Measurements from ENCODE around the gene EIF5B. TPM values are rescaled to one million over a fixed set of nuclear protein-coding genes. Genes with fewer than 3 reads are reported as not detected.
"Not testable (repeated sequence)": the region's sequence is repeated elsewhere in the genome, so short reads cannot be mapped to it uniquely, and the experiment has no call there.

The EIF5B gene, protein sequence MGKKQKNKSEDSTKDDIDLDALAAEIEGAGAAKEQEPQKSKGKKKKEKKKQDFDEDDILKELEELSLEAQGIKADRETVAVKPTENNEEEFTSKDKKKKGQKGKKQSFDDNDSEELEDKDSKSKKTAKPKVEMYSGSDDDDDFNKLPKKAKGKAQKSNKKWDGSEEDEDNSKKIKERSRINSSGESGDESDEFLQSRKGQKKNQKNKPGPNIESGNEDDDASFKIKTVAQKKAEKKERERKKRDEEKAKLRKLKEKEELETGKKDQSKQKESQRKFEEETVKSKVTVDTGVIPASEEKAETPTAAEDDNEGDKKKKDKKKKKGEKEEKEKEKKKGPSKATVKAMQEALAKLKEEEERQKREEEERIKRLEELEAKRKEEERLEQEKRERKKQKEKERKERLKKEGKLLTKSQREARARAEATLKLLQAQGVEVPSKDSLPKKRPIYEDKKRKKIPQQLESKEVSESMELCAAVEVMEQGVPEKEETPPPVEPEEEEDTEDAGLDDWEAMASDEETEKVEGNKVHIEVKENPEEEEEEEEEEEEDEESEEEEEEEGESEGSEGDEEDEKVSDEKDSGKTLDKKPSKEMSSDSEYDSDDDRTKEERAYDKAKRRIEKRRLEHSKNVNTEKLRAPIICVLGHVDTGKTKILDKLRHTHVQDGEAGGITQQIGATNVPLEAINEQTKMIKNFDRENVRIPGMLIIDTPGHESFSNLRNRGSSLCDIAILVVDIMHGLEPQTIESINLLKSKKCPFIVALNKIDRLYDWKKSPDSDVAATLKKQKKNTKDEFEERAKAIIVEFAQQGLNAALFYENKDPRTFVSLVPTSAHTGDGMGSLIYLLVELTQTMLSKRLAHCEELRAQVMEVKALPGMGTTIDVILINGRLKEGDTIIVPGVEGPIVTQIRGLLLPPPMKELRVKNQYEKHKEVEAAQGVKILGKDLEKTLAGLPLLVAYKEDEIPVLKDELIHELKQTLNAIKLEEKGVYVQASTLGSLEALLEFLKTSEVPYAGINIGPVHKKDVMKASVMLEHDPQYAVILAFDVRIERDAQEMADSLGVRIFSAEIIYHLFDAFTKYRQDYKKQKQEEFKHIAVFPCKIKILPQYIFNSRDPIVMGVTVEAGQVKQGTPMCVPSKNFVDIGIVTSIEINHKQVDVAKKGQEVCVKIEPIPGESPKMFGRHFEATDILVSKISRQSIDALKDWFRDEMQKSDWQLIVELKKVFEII
- total RNA-seq (2014; rRNA removed; shearing (Covaris generic)): 13.6 and 14.5 TPM in 2 replicates

DNA sequence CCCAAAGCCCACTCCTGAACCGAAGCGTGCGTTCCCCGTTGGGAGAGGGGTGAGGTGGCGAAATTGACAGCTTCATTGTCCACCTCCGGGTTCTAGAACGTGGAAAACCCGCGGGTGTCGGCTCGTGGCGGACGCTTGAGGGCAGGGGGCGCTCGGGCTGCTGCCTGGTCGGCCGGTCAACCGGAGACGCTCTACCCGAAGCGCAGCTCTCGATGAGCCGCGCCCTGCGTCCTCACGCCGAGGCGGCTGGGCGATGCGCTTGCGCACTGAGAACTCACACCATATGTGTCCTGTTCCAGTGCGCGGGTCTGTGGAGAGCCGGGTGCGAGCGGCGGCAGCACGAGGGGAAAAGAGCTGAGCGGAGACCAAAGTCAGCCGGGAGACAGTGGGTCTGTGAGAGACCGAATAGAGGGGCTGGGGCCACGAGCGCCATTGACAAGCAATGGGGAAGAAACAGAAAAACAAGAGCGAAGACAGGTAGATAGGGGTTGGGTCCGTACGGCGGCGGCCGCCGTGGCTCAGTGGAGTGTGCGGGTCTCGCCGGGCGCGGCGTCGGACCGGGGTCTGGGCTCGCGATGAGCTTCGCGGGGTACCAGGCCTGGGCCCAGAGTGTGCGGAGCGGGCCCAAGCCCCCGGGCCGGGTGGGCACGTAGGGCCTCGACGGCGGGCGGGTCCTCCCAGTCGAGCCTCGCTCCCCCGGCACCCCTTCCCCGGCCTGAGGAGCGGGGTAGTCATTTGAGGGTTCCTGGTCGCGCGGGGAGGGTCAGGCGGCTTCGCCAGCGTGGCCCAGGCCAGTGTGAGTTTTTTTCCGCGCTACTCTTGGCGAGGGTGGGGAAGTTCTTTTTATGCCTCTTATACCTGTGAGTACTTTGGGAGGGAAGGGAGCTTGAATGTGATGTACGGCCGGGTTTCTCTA is at the start of gene EIF5B:
EIF5B (plus strand) TSS at position 277 of the 916 bp plus-strand sequence; CDS start at position 443, 166 bp downstream.
- peak; percentile 98 for DNase-seq (ENCODE audit: low spot score)

DNA sequence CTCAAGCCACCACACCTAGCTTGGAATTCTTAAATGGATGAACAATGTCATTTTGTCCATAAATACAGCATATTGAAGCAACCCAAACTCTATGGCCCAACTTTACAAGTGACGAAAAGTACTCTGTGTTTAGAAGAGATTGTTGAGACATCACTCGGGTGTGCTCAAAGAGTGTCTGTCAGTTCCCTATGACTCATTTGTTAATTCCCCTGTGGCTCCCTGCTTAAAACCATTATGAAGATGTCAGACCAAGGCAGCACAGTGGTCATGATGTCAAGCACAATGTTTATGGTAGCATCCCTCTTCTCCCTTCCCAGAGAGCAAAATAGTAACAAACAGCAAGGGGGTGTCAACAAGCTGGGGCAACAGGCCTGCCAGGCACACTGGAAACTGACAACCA is 39.2 kb upstream of the EIF5B start:
- no peak for DNase-seq (ENCODE audit: low spot score)

DNA sequence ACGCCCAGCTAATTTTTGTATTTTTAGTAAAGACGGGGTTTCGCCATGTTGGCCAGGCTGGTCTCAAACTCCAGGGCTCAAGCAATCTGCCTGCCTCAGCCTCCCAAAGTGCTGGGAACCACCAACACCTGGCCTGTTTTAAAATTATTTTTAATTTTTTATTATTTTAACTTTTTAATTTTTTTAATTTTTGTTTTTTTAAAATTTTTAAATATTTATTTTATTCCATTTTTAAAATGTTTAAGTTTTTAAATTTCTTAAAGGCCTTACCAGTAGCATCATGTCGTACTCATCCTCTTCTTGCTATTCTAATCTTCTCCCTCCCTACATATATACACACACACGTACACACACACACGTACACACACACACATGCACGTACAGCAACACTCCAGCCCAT is 37.6 kb upstream of the EIF5B start:
- no peak for DNase-seq (ENCODE audit: low spot score)

GRCh38 chr2:99301097-99301496 is 36.1 kb upstream of the EIF5B start, which contains the start of gene LYG1:
Gene LYG1, minus strand, starts transcription at chr2:99301197. Its CDS starts 5,527 bp downstream, at chr2:99295670.
- DNase-seq (ENCODE audit: low spot score): not testable (repeated sequence)

DNA sequence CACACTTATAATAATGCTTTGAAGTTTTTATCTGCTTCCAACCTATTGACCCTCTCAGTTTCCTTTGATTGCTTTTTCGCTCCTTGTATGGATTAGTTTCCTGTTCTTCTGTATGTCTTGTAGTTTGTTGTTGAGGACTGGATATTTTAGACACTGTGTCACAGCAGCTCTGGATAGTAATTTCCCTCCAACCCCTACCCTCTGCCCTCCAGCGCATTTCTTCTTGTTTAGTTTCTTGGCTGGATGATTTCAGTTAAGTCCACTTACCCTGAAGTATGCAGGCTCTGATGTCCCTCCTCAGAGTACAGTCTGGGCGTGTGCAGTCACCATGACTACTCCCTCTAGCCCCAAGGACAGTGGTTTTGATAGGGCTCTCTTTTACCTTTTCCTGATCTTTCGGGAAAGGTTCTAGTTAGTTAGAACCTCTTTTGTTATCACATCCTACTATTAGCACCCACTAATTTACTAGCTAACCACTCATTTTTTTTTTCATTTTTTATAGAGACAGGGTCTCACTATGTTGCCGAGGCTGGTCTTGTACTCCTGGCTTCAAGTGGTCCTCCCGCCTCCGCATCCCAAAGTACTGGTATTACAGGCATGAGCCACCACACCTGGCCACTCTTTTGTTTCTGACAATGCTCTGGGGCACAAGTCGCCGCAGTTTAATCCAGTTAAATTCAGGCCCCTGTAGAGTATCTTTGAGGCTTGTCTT is 19.9 kb upstream of the EIF5B start:
- no peak for DNase-seq (ENCODE audit: low spot score)

GRCh38 chr2:99317873-99318200 is 19.4 kb upstream of the EIF5B start:
- DNase-seq (ENCODE audit: low spot score): not testable (repeated sequence)

GRCh38 chr2:99325384-99325783 is 11.8 kb upstream of the EIF5B start:
- no peak for DNase-seq (ENCODE audit: low spot score)

DNA sequence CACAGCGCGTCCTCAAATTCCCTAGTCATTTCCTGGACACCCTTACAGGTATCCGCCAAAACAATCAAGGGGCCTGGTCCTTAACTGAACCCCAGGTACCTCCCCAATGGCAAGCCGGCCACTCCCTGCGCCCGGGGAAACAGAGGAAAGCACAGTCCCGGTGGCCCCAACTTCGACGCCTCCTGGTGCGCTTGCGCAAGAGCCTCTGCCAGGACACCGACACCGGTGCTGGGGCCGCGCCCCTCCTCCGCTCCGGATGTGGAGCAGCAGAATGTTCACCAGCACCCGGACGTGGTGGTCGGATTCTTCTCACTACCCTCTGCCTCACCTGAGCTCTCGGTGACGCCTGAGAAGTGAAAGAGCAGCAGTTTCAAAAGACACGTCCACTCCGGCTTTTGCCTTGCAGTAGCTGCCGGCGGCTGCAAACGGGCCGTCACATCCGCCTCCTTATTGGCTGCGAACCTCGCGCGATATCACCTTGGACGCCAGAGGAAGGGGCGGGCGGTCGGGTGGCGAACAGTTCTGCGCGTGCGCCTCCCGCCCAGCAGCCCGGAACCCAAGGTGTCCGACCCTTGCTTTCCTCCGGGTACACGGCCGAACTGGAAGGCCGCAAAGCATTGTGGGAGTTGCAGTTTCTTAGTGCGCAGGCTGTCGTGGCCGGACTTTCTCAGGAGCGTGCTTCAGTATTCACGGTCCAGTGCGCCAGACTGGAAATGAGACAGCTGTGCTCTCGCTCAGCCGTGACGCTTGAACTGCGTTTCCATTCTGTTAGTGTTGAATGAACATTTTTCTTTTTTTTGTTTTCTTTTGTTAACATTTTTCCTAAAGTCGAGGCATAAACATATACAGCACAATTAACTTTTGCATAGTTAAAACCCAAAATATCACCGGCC is 1.0 kb upstream of the EIF5B start, which contains the start of gene TXNDC9:
TXNDC9 (minus strand) TSS at position 423 of the 893 bp plus-strand sequence. CDS start 3,123 bp downstream, outside the sequence.
- peak; percentile 99 for DNase-seq (ENCODE audit: low spot score)

GRCh38 chr2:99336804-99337112 is 431 bp upstream of the EIF5B start:
- DNase-seq (ENCODE audit: low spot score): no peak

GRCh38 chr2:99338029-99338585 is 918 bp downstream of the EIF5B start:
- DNase-seq (ENCODE audit: low spot score): peak; percentile 45

- no peak for DNase-seq (ENCODE audit: low spot score)
Observed at GRCh38 chr2:99340669-99341236, 3.6 kb downstream of the EIF5B start.

- DNase-seq (ENCODE audit: low spot score): no peak
Observed at GRCh38 chr2:99342536-99342935, 5.3 kb downstream of the EIF5B start.

GRCh38 chr2:99345446-99345845 is 8.3 kb downstream of the EIF5B start:
- DNase-seq (ENCODE audit: low spot score): not testable (repeated sequence)

- DNase-seq (ENCODE audit: low spot score): no peak
Observed at GRCh38 chr2:99346218-99346617, 9.0 kb downstream of the EIF5B start.

DNA sequence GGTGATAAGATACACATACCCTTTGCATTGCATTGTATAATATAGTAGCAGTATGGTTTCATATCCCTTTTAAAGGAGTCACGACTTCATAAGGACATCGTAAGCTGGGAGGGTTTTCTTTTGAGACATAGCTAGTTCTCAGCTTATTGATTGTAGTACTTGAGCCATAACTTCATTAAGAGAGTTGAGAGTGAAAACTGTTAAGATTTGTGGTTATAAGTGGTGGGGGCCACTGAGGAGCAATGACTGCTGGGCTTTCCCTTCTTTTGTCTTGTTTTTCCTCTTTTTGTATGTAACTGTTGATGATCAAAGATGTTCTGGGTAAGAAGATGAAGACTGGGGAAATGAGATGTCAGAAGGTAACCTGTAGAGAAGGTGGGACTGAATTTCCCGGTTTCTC is 11.0 kb downstream of the EIF5B start:
- DNase-seq (ENCODE audit: low spot score): no peak

DNA sequence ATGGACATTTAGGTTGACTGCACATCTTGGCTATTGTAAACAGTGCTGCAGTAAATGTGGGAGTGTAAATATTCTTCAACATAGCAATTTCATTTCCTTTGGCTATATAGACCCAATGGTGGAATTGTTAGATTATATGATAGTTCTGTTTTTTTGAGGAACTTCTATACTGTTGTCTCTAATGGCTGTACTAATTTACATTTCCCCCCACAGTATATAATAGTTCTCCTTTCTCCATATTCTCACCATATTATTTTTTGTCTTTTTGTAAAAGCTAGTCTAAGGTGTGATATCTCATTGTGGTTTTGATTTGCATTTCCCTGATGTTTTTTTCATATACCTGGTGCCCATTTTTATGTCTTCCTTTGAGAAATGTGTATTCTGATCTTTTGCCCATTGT is 13.0 kb downstream of the EIF5B start:
- no peak for DNase-seq (ENCODE audit: low spot score)

- DNase-seq (ENCODE audit: low spot score): no peak
Observed at GRCh38 chr2:99354070-99354469, 16.9 kb downstream of the EIF5B start.

- DNase-seq (ENCODE audit: low spot score): not testable (repeated sequence)
Observed at GRCh38 chr2:99354825-99355224, 17.6 kb downstream of the EIF5B start.
